NCI-H748 (cell line): Measurements from ENCODE around the gene SPATA31C1.
A peak's percentile ranks its signal among the peaks of the same experiment; 100 is the strongest.
"Not testable (repeated sequence)": the region's sequence is repeated elsewhere in the genome, so short reads cannot be mapped to it uniquely, and the experiment has no call there.

Source experiments
- DNase-seq: peaks from one replicate; lab custom pipeline; 2025; ENCODE audit not compliant: unreplicated experiment; lab: John Stamatoyannopoulos, UW

Gene SPATA31C1

GRCh38 chr9:87934444-87934843, 16.7 kb downstream of the SPATA31C1 start:
- not testable (repeated sequence) for DNase-seq

DNA sequence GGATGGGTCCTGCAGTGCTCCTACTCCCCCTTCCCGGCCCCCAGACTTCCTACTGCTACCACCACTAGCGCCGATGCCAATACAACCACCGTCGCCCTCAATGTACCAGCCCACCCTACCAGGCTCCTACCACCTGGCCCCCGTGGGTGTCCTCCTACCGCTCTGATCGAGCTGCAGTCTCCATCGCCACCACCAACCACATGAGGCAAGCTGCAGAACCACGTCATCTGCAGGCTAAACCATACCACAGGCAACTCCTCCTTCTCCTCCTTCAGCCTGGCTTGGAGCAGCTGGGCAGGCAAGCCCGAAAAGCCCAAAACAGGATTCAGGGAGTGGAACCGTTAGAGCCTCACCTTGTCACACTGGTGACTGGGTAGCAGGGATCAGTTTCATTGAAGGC, 19.6 kb downstream of the SPATA31C1 start:
- DNase-seq, result not testable (repeated sequence)

GRCh38 chr9:87937918-87938317, 20.2 kb downstream of the SPATA31C1 start:
- not testable (repeated sequence) for DNase-seq

DNA sequence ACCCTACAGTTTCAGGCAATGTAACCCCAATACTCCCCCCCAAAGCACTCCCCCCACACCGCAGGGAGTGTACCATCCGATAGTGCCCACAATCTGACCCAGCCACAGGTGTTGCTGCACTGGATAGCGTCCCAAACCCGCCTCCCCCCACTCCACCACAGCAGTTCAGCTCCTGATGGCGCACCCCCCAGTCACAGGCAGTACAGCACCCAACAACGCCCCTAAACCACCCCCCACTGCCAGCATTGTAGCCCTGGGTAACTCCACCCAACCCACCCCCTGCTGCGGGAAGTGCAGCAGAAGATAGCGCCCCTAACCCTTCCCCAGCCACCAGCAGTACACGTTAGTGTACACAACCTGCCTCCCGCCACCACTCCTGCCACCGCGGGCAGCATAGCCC, 20.6 kb downstream of the SPATA31C1 start:
- not testable (repeated sequence) for DNase-seq

- peak; percentile 25 for DNase-seq
These were observed 21.3 kb downstream of the SPATA31C1 start for GRCh38 chr9:87939096-87939495.

- no peak for DNase-seq
These were observed 26.3 kb downstream of the SPATA31C1 start for GRCh38 chr9:87944096-87944495.

DNA sequence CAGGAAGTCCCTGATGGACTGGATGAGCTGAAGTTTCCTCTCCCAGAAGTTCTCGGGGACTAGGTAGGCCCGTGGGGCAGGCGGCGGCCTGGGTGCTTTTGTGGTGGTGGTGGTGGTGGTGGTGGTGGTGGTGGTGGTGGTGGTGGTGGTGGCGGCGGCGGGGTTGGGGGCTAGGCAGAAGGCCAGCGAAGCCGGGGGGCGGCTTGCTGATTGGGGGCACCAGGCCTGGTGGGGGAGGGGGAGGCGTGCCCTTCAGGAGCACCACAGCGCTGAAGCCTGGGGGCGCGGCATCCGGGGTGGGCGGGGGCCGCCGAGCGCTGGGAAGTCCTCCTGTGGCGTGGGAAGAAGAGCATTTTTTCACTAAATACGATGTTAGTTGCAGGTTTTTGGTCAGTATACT, 26.9 kb downstream of the SPATA31C1 start:
- no peak for DNase-seq

GRCh38 chr9:87950296-87950695, 32.5 kb downstream of the SPATA31C1 start:
- DNase-seq, result no peak

GRCh38 chr9:87950765-87951488, 33.2 kb downstream of the SPATA31C1 start:
- DNase-seq, result peak; percentile 46

GRCh38 chr9:87954230-87954629, 36.5 kb downstream of the SPATA31C1 start:
- DNase-seq, result no peak

DNA sequence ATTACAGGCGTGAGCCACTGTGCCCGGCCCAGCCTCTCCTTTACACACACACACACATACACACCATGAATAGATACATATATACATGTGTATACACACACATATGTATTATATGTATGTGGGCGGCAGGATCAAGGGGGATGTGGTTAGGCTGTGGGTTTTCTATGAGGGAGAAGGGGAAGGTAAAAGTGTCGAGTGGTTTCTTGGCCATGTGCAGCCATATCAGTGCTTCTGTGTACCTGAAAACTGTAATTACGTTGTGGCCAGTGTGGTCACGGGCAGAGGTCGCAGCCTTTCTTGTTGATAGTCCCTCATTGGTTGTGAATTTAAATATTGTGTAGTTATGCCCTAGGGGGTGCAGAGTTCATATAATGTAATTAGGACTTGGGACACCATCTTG, 40.1 kb downstream of the SPATA31C1 start:
- no peak for DNase-seq

- DNase-seq, result no peak
These were observed 40.8 kb downstream of the SPATA31C1 start for GRCh38 chr9:87958591-87958990.

- DNase-seq, result no peak
These were observed 42.3 kb downstream of the SPATA31C1 start for GRCh38 chr9:87959916-87960581.

DNA sequence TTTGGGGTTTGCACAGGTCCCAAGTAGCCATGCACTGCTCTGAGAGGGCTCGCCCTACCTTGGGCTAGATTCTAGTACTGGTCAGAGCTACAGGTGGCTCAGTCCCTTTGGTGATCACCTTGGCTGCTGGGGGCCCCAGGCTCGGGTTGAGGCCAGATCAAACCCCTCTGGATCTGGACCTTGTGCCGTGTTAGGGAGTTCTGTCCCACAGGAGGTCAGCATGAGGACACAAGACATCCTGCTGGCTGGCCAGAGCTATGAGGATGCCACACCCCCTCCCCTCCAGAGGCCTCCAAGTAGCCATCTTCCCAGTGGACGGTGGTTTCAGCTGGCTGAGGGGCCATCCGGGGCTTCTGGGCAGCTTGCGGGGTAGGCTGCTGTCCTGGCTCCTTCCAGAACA, 46.0 kb downstream of the SPATA31C1 start:
- DNase-seq, result no peak

- no peak for DNase-seq
These were observed 47.1 kb downstream of the SPATA31C1 start for GRCh38 chr9:87964826-87965225.

DNA sequence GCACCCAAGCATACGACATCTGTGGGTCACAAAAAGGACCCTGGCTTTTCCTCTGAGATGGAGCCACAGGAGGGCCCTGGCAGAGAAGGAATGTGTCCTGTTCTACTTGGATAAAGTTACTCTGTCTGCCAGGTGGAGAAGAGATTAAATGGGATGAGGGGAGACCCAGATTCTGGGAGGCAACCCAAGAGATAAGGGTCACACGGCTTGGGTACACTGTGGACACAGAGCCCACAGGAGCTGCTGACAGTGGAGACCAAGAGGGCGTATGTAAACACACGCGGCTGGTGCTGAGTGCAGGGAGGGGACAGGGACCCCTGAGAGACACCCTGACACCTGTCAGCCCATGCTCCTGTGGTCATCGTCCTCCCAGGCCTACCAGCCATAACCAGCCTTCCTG, 50.4 kb downstream of the SPATA31C1 start:
- DNase-seq, result no peak

- no peak for DNase-seq
These were observed 52.8 kb downstream of the SPATA31C1 start for GRCh38 chr9:87970602-87971001.

DNA sequence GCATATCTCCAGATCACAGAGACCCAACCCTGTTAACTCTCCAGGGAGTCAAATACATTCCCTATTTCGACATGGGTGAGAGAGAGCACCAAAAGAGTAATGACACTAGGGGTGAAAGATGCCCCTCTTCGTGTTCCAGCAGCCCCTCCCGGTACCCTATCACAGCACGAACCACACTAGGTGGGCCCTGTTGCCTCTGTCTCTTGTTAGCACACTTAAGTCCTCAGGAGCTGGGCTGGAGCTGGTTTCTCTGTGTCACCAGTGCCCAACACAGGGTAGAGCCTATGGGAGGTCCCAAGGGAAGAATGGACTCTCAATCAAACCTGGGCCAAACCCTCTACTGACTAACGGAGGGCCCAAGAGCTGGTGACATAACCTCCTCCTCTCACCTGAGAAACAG, 55.4 kb downstream of the SPATA31C1 start:
- DNase-seq, result no peak
